H1 (cell line): Measurements from ENCODE around the gene CDK15. TPM values are rescaled to one million over a fixed set of nuclear protein-coding genes. Genes with fewer than 3 reads are reported as not detected.

Source experiments
- CTCF ChIA-PET: fragments of 300-600 bp; sonication (Branson Sonifier 250); formaldehyde crosslinking; loops from one replicate; lab custom pipeline; 2021; ENCODE audit not compliant: partially characterized antibody; lab: Charles Lee
- POLR2A ChIA-PET: fragments of 300-600 bp; sonication (Branson Sonifier 250); formaldehyde crosslinking; loops from one replicate; lab custom pipeline; 2021; ENCODE audit warnings: inconsistent platforms; ENCODE audit not compliant: partially characterized antibody; lab: Charles Lee
- DNase-seq, 2 experiments: peaks; one replicate each; pipeline versions ENCODE4 v3.0.0 to v3.0.0-alpha.2; 2010 to 2022; ENCODE audit warnings: low spot score in 2 of 2, low read depth in 1 of 2, mixed read lengths in 1 of 2
- FAIRE-seq: peaks from 2 replicates; lab custom pipeline; 2011; peaks lifted over from hg19 to GRCh38; lab: Jason Lieb, UNC
- H2AFZ ChIP-seq: 2 replicates; pipeline ENCODE4 v1.8.1; 2012; ENCODE audit warnings: low read length, inconsistent platforms
- H2AK5ac ChIP-seq: 2 replicates; pipeline ENCODE4 v1.6.1; 2013; ENCODE audit warnings: low read depth, low read length
- H2BK120ac ChIP-seq: replicated peaks from 2 replicates; pipeline ENCODE3; 2013; ENCODE audit warnings: low read depth, low read length, inconsistent platforms
- H2BK12ac ChIP-seq: 2 replicates; pipeline ENCODE4 v1.6.1; 2013; ENCODE audit warnings: low read depth, low read length
- H2BK15ac ChIP-seq: 2 replicates; pipeline ENCODE4 v1.6.1; 2013; ENCODE audit warnings: low read length
- H2BK20ac ChIP-seq: 2 replicates; pipeline ENCODE4 v1.6.1; 2013; ENCODE audit warnings: low read length
- H2BK5ac ChIP-seq: 2 replicates; pipeline ENCODE4 v1.6.1; 2013; ENCODE audit warnings: low read depth, low read length
- H3K14ac ChIP-seq: 2 replicates; pipeline ENCODE4 v1.6.1; 2013; ENCODE audit warnings: inconsistent platforms; ENCODE audit not compliant: insufficient read length
- H3K18ac ChIP-seq: 2 replicates; pipeline ENCODE4 v1.6.1; 2013; ENCODE audit warnings: low read length; ENCODE audit errors: extremely low read depth
- H3K23ac ChIP-seq: 2 replicates; pipeline ENCODE4 v1.6.1; 2013; ENCODE audit warnings: inconsistent platforms; ENCODE audit not compliant: insufficient read length
- H3K23me2 ChIP-seq: 2 replicates; pipeline ENCODE4 v1.6.1; 2013; ENCODE audit warnings: low read depth, low read length
- H3K27ac ChIP-seq: 2 replicates; pipeline ENCODE4 v1.6.1; 2011; ENCODE audit warnings: low read depth, low read length, inconsistent platforms
- H3K27me3 ChIP-seq, 4 experiments: replicated peaks in 1 of 4; 1 replicate in 1 of 4; 2 replicates in 3 of 4; pipeline versions ENCODE4 v1.6.1 to v1.8.1; 2011 to 2013; ENCODE audit warnings: low read length in 3 of 4, mild to moderate bottlenecking in 3 of 4, inconsistent platforms in 2 of 4, mixed read lengths in 2 of 4, moderate library complexity in 1 of 4; ENCODE audit not compliant: control insufficient read depth in 3 of 4, insufficient read depth in 3 of 4; ENCODE audit errors: extremely low read depth in 1 of 4
- H3K36me3 ChIP-seq, 4 experiments: 2 replicates each; pipeline versions ENCODE4 v1.6.1 to v1.8.1; 2011 to 2013; ENCODE audit warnings: mild to moderate bottlenecking in 4 of 4, low read length in 3 of 4, moderate library complexity in 2 of 4, control low read depth in 1 of 4, inconsistent platforms in 1 of 4; ENCODE audit not compliant: insufficient read depth in 4 of 4, control insufficient read depth in 2 of 4
- H3K4ac ChIP-seq: replicated peaks from 2 replicates; pipeline ENCODE3; 2013; ENCODE audit warnings: low read length, low read depth, mixed read lengths, inconsistent platforms; ENCODE audit not compliant: insufficient read length
- H3K4me1 ChIP-seq, 4 experiments: replicated peaks in 1 of 4; 1 replicate in 1 of 4; 2 replicates in 3 of 4; pipeline versions ENCODE4 v1.6.1 to v1.8.1; 2011 to 2013; ENCODE audit warnings: low read length in 3 of 4, inconsistent platforms in 2 of 4, mixed read lengths in 1 of 4; ENCODE audit not compliant: insufficient read depth in 4 of 4, control insufficient read depth in 3 of 4
- H3K4me2 ChIP-seq, 2 experiments: 2 replicates each; pipeline versions ENCODE4 v1.6.1 to v1.8.1; 2011 to 2013; ENCODE audit warnings: low read depth in 2 of 2, low read length in 2 of 2, control low read depth in 1 of 2, inconsistent platforms in 1 of 2, mild to moderate bottlenecking in 1 of 2; ENCODE audit not compliant: insufficient read depth in 1 of 2
- H3K4me3 ChIP-seq, 4 experiments: fragments of 200-600, 300-600 bp in 1 of 4; sonication (generic), shearing (Covaris generic), sonication (Bioruptor Twin) in 1 of 4; 2 replicates each; pipeline versions ENCODE4 v1.5.1 to v1.8.1; 2011 to 2016; ENCODE audit warnings: low read length in 4 of 4, low read depth in 3 of 4, control low read depth in 2 of 4, inconsistent platforms in 2 of 4, mild to moderate bottlenecking in 2 of 4, mixed read lengths in 1 of 4, moderate library complexity in 1 of 4; ENCODE audit not compliant: insufficient read depth in 2 of 4; ENCODE audit errors: extremely low read depth in 1 of 4
- H3K56ac ChIP-seq: replicated peaks from 2 replicates; pipeline ENCODE3; 2013; ENCODE audit warnings: low read depth, mild to moderate bottlenecking, mixed read lengths, low read length, inconsistent platforms; ENCODE audit not compliant: insufficient read length
- H3K79me1 ChIP-seq: 2 replicates; pipeline ENCODE4 v1.6.1; 2013; ENCODE audit warnings: low read depth, low read length, control low read depth
- H3K79me2 ChIP-seq, 2 experiments: 2 replicates each; pipeline versions ENCODE4 v1.6.1 to v1.8.1; 2012 to 2013; ENCODE audit warnings: low read length in 2 of 2, mild to moderate bottlenecking in 2 of 2, inconsistent platforms in 1 of 2; ENCODE audit not compliant: insufficient read depth in 2 of 2, control insufficient read depth in 1 of 2
- H3K9ac ChIP-seq, 4 experiments: replicated peaks in 1 of 4; 1 replicate in 1 of 4; 2 replicates in 3 of 4; pipeline versions ENCODE4 v1.6.1 to v1.8.1; 2011 to 2013; ENCODE audit warnings: low read depth in 3 of 4, low read length in 3 of 4, control low read depth in 2 of 4, mild to moderate bottlenecking in 2 of 4, moderate library complexity in 2 of 4, inconsistent platforms in 1 of 4; ENCODE audit errors: extremely low read depth in 1 of 4
- H3K9me3 ChIP-seq, 2 experiments: 2 replicates each; pipeline versions ENCODE4 v1.6.1 to v1.8.1; 2012 to 2013; ENCODE audit warnings: mild to moderate bottlenecking in 2 of 2, moderate library complexity in 2 of 2, control low read depth in 1 of 2, inconsistent platforms in 1 of 2, low read depth in 1 of 2, low read length in 1 of 2, mixed read lengths in 1 of 2; ENCODE audit not compliant: insufficient read depth in 2 of 2
- H4K20me1 ChIP-seq, 2 experiments: replicated peaks in 1 of 2; 2 replicates each; pipeline versions ENCODE3 to v1.8.1; 2011 to 2013; ENCODE audit warnings: inconsistent platforms in 2 of 2, low read length in 2 of 2, mild to moderate bottlenecking in 1 of 2; ENCODE audit not compliant: insufficient read depth in 2 of 2, control insufficient read depth in 1 of 2
- H4K5ac ChIP-seq: 2 replicates; pipeline ENCODE4 v1.6.1; 2013; ENCODE audit warnings: low read length, low read depth, mixed read lengths, inconsistent platforms; ENCODE audit not compliant: insufficient read length
- H4K8ac ChIP-seq: 2 replicates; pipeline ENCODE4 v1.8.0; 2013; ENCODE audit warnings: mild to moderate bottlenecking, moderate library complexity, low read length, inconsistent platforms; ENCODE audit not compliant: insufficient read depth; ENCODE audit errors: extremely low read depth
- H4K91ac ChIP-seq: replicated peaks from 2 replicates; pipeline ENCODE3; 2013; ENCODE audit warnings: low read length, mixed read lengths, inconsistent platforms; ENCODE audit not compliant: insufficient read length
- ATF3 ChIP-seq: IDR thresholded peaks from 2 replicates; pipeline ENCODE4 v1.6.1; 2011; ENCODE audit warnings: low read depth, mild to moderate bottlenecking, low read length; ENCODE audit not compliant: insufficient read depth
- CBX8 ChIP-seq: fragments of 300-800, 300-1000 bp; sonication (generic); IDR thresholded peaks from 2 replicates; pipeline ENCODE4 v1.7.1; 2016; ENCODE audit warnings: low read depth, low read length, borderline replicate concordance
- EGR1 ChIP-seq: IDR thresholded peaks from 2 replicates; pipeline ENCODE4 v1.6.1; 2011; ENCODE audit warnings: low read depth, low read length, borderline replicate concordance
- FOSL1 ChIP-seq: IDR thresholded peaks from 2 replicates; pipeline ENCODE4 v1.6.1; 2011; ENCODE audit warnings: mild to moderate bottlenecking, low read depth, low read length, moderate library complexity; ENCODE audit not compliant: insufficient read depth
- KDM5A ChIP-seq: fragments of 200-600 bp; IDR thresholded peaks from 2 replicates; pipeline ENCODE4 v1.7.1; 2012; ENCODE audit warnings: mild to moderate bottlenecking, low read length, inconsistent platforms, mixed read lengths
- NRF1 ChIP-seq: IDR thresholded peaks from 2 replicates; pipeline ENCODE4 v1.6.1; 2011; ENCODE audit warnings: mild to moderate bottlenecking, low read depth, low read length, improper control_type of control experiment
- POU5F1 ChIP-seq: IDR thresholded peaks from 2 replicates; pipeline ENCODE4 v1.6.1; 2011; ENCODE audit warnings: low read depth, mild to moderate bottlenecking, low read length, moderate library complexity
- RFX5 ChIP-seq: IDR thresholded peaks from 2 replicates; pipeline ENCODE4 v1.6.1; 2011; ENCODE audit warnings: low read depth, low read length, improper control_type of control experiment, borderline replicate concordance
- YY1 ChIP-seq: IDR thresholded peaks from 2 replicates; pipeline ENCODE4 v1.6.1; 2011; ENCODE audit warnings: low read depth, mild to moderate bottlenecking, low read length
- WGBS, 2 experiments: shearing (Covaris generic) in 1 of 2; methylation state at CpG; one replicate each; pipeline versions ENCODE4 v1.1.6 to v1.1.7; 2013 to 2015; ENCODE audit warnings: low lambda C conversion rate in 2 of 2, mixed read lengths in 2 of 2, inconsistent platforms in 1 of 2, low coverage in 1 of 2, missing lambda C conversion rate in 1 of 2; ENCODE audit not compliant: insufficient replicate concordance in 2 of 2, insufficient coverage in 1 of 2, insufficient read length in 1 of 2; ENCODE audit errors: extremely low coverage in 1 of 2, missing lambda C conversion rate in 1 of 2; 5-methylcytosine and 5-hydroxymethylcytosine counted together
- polyA plus RNA-seq, 7 experiments: library from polyadenylated mRNA; depleted of rRNA in 3 of 7; stranded (reverse) in 5 of 7; unstranded in 2 of 7; fragments of >200 nt in 5 of 7; fragments of 200-250 nt in 2 of 7; gene quantifications; 1 replicate in 5 of 7; 2 replicates in 1 of 7; 4 replicates in 1 of 7; pipeline versions ENCODE4 v1.2.1 to v1.2.3, GENCODE V29; 2011 to 2013; ENCODE audit warnings: missing spikeins in 2 of 7, mixed read lengths in 2 of 7
- total RNA-seq: library from RNA; stranded (reverse); fragmentation: NEBNext Ultra II Directional; extraction: Animal tissue kit (Norgen Biotek cat#: 25700); gene quantifications from 2 replicates; pipeline ENCODE4 v1.2.1, GENCODE V29; 2021

The CDK15 gene
- total and polyA plus RNA-seq, 2 of the 8 experiments (the other 6 are each of a cell fraction or from before 2014, with no cell fraction given) = 0.03 TPM; not detected in 1

- FAIRE-seq = no peak
- H4K8ac ChIP-seq = no peak overlapping the region
Measured at GRCh38 chr2:201888426-201888800, 82.1 kb downstream of the CDK15 start.

More at GRCh38 chr2:201888426-201888800, 82.1 kb downstream of the CDK15 start:
- Histone ChIP-seq H3K4me2 (peak overlapping the region; percentile 42 to 61), H3K36me3 (no peaks in the 10 kb centered on the region), H2BK20ac (no peak overlapping the region), H2BK15ac (no peak overlapping the region), H3K79me2 (no peaks in the 10 kb centered on the region), H3K4me1 (peaks cover 0 to 9% (median 5%) of the 10 kb centered on the region in 4 experiments; a peak in 2 of 7 replicates), H2AK5ac (no peak overlapping the region), H2BK5ac (no peak overlapping the region), H4K91ac (no peak overlapping the region), H4K5ac (no peak overlapping the region), H3K4ac (no peak overlapping the region), H3K27me3 (no peaks in the 10 kb centered on the region), H3K9ac (peak overlapping the region in 1 of 4 experiments; percentile 53; a peak in 1 of 7 replicates), H2AFZ (peak overlapping the region; percentile 37; the same call in 1 of the 2 replicates), H4K20me1 (no peaks in the 10 kb centered on the region), H2BK120ac (no peak overlapping the region), H3K14ac (no peak overlapping the region)
- WGBS, 2 experiments = 29% methylated on average over 8 of the region's 8 CpGs; no CpG with 5 or more reads in 1 of the 2 experiments
- no peak for DNase-seq
- TF ChIP-seq FOSL1 = no peak
- no peak for TF ChIP-seq NRF1
- no peak for TF ChIP-seq YY1
- TF ChIP-seq EGR1 = no peak
- TF ChIP-seq CBX8 = no peak
- TF ChIP-seq POU5F1 = no peak
- no peak for TF ChIP-seq RFX5
- no peak for TF ChIP-seq ATF3
- no peak for TF ChIP-seq KDM5A
- TF ChIP-seq, all 59 proteins: peak for 0
- H3K18ac ChIP-seq = no peak overlapping the region; the same call in 1 of the 2 replicates
- POLR2A ChIA-PET = interaction anchor here (0.8 to 2.0 kb wide), 4 partner anchors 10 to 108 kb away, joined by 3 to 8 read pairs (median 3); no protein-coding TSS in a partner anchor
- H3K27ac ChIP-seq = no peak overlapping the region
- H3K23ac ChIP-seq = no peak overlapping the region
- peak overlapping the region in 2 of 4 experiments; percentile 2 to 51; a peak in 4 of 8 replicates for H3K4me3 ChIP-seq
- H2BK12ac ChIP-seq = no peak overlapping the region
- H3K23me2 ChIP-seq = no peaks in the 10 kb centered on the region
- no peak overlapping the region for H3K56ac ChIP-seq
- no peaks in the 10 kb centered on the region for H3K79me1 ChIP-seq
- no peaks in the 10 kb centered on the region for H3K9me3 ChIP-seq
- CTCF ChIA-PET = interaction anchor here (1.0 to 2.0 kb wide), 5 partner anchors 10 to 184 kb away, joined by 3 to 8 read pairs (median 4); no protein-coding TSS in a partner anchor
